BJ (cell line): ENCODE results near the gene SLC9A1. TPM values are rescaled to one million over a fixed set of nuclear protein-coding genes. Genes with fewer than 3 reads are reported as not detected.

Experiments
- CTCF ChIA-PET: fragments of 350-600 bp; formaldehyde crosslinking; extraction: SDS; loops from one replicate; lab custom pipeline; 2021; ENCODE audit warnings: antibody characterized with exemption, inconsistent platforms; lab: Yijun Ruan, JAX
- POLR2A ChIA-PET: fragments of 300-600 bp; sonication (Branson Sonifier 250); formaldehyde crosslinking; extraction: SDS; loops from one replicate; lab custom pipeline; 2021; ENCODE audit warnings: antibody characterized with exemption; lab: Charles Lee
- DNase-seq: peaks from one replicate; pipeline ENCODE4 v3.0.0-alpha.2; 2011; ENCODE audit warnings: low read depth
- H3K27me3 ChIP-seq: 2 replicates; pipeline ENCODE4 v1.6.0; 2011; ENCODE audit warnings: low read length; ENCODE audit not compliant: control insufficient read depth, insufficient read depth
- H3K36me3 ChIP-seq: 2 replicates; pipeline ENCODE4 v1.5.1; 2011; ENCODE audit warnings: low read length; ENCODE audit not compliant: control insufficient read depth, insufficient read depth
- H3K4me3 ChIP-seq: 2 replicates; pipeline ENCODE4 v1.5.1; 2011; ENCODE audit warnings: low read depth, mild to moderate bottlenecking, control low read depth, low read length
- CTCF ChIP-seq: IDR thresholded peaks from 2 replicates; pipeline ENCODE4 v1.5.1; 2011; ENCODE audit warnings: low read depth, mild to moderate bottlenecking, control low read depth, inconsistent platforms, low read length, moderate library complexity; ENCODE audit not compliant: insufficient read depth
- polyA plus RNA-seq: library from polyadenylated mRNA; depleted of rRNA; stranded (reverse); fragments of >200 nt; gene quantifications from 2 replicates; pipeline ENCODE4 v1.2.3, GENCODE V29; 2011

The SLC9A1 gene
- polyA plus RNA-seq, 1 experiment: 18.9 TPM

- H3K4me3 ChIP-seq: no peak overlapping the region
- POLR2A ChIA-PET: no interaction called here
- no peak for DNase-seq
- CTCF ChIA-PET: interaction anchor here (1.2 to 2.3 kb wide), 2 partner anchors 10 to 192 kb away, joined by 3 to 7 read pairs; no protein-coding TSS in a partner anchor
- TF ChIP-seq CTCF: no peak
- H3K27me3 ChIP-seq: no peaks in the 10 kb centered on the region
- H3K36me3 ChIP-seq: peaks cover 5% of the 10 kb centered on the region
Measured at GRCh38 chr1:27108588-27108987, 46.3 kb downstream of the SLC9A1 start.

DNA sequence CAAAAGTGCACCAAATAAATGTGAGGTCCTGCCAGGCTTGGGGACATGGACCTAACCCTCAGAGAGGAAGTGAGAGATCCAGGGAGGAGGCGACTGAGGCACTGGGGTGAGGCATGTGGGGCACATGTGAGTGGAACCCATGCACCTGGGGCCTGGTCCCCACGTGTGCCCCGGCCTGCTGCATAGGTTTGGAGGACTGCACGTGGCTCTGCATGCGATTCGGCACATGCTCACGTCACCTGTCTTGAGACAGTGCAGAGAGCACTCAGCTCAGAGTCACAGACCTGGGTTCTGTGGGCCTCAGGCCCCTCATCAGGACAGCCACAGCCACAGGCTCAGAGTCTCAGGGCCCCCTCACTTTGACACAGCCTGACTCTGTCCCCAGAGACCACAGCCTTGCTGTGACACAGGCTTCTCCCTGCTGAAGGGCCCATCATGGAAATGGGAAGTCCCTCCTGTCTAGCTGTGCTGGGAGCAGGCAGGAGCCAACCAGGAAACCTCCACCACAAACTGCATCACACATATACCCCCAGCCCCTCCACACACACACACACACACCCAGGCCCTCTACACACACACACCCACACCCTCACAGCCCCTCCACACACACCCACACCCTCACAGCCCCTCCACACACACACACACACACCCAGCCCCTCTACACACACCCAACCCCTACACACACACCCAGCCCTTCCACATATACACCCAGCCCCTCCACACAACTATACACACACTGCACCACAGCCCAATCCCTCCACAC is 48.2 kb downstream of the SLC9A1 start:
- peaks cover 8% of the 10 kb centered on the region for H3K36me3 ChIP-seq
- H3K27me3 ChIP-seq: no peaks in the 10 kb centered on the region
- POLR2A ChIA-PET: no interaction called here
- no peak overlapping the region for H3K4me3 ChIP-seq
- CTCF ChIA-PET: interaction anchor here (10.5 to 16.3 kb wide), 2 partner anchors 59 to 175 kb away, joined by 164 to 551 read pairs; no protein-coding TSS in a partner anchor
- no peak for DNase-seq
- no peak for TF ChIP-seq CTCF

DNA sequence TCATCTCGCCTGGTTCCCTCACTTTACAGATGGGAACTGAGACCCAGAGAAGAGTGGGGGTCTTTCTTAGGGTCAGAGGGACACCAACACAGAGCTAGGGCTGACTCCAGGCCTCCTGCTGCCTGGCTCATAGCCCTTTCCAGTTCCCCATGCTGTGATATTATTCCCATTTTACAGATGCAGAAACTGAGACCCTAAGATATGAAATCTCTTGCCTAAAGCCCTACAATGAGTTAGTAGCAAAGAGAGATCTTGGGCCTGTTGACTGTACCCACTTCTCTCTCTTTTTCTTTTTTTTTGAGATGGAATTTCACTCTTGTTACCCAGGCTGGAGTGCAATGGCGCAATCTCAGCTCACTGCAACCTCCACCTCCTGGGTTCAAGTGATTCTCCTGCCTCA is 49.9 kb downstream of the SLC9A1 start:
- H3K27me3 ChIP-seq: no peaks in the 10 kb centered on the region
- POLR2A ChIA-PET: no interaction called here
- CTCF ChIA-PET: interaction anchor here (0.9 to 16.3 kb wide), 6 partner anchors 11 to 296 kb away, joined by 3 to 551 read pairs (median 76); no protein-coding TSS in a partner anchor
- H3K36me3 ChIP-seq: peaks cover 11% of the 10 kb centered on the region
- no peak for DNase-seq
- TF ChIP-seq CTCF: no peak
- no peak overlapping the region for H3K4me3 ChIP-seq

DNA sequence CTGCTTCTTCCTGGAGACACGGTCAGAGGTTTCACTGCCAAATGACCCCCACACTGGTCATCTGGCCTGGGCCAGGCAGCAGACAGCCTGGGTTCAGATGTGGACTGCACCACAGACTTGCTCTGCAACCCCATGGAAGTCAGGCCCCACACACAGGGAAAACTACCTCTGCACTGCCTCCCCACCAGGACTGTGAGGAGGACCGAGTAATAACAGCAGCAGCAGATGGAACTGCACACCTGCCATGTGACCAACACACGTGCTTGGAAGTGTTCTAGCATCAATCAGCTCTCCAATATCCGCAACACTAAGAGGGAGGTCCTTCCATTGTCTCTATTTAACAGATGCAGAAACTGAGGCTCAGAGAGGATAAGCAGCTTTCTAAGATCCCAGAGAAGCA is 51.4 kb downstream of the SLC9A1 start:
- POLR2A ChIA-PET: no interaction called here
- DNase-seq: no peak
- no peak overlapping the region for H3K4me3 ChIP-seq
- TF ChIP-seq CTCF: no peak
- CTCF ChIA-PET: interaction anchor here (0.6 to 16.3 kb wide), 24 partner anchors 8 to 294 kb away, joined by 3 to 551 read pairs (median 4); no protein-coding TSS in a partner anchor
- peaks cover 10% of the 10 kb centered on the region for H3K36me3 ChIP-seq
- no peaks in the 10 kb centered on the region for H3K27me3 ChIP-seq

GRCh38 chr1:27102707-27103468 is 52.0 kb downstream of the SLC9A1 start:
- POLR2A ChIA-PET: no interaction called here
- peak; percentile 94 for TF ChIP-seq CTCF
- DNase-seq: no peak

More at GRCh38 chr1:27102707-27103468, 52.0 kb downstream of the SLC9A1 start:
- H3K27me3 ChIP-seq: no peaks in the 10 kb centered on the region
- no peak overlapping the region for H3K4me3 ChIP-seq
- peaks cover 10% of the 10 kb centered on the region for H3K36me3 ChIP-seq
- CTCF ChIA-PET: interaction anchor here (0.5 to 16.3 kb wide), 39 partner anchors 9 to 295 kb away, joined by 3 to 551 read pairs (median 4); partner anchors contain the start of genes SLC9A1 and WDTC1
